HG03159 (cell line): Measurements from ENCODE around the gene TSEN2.
A peak's percentile ranks its signal among the peaks of the same experiment; 100 is the strongest.
"Not testable (repeated sequence)": the region's sequence is repeated elsewhere in the genome, so short reads cannot be mapped to it uniquely, and the experiment has no call there.

Experiments
- ATAC-seq: cut with Tn5 transposase; IDR thresholded peaks from one replicate; pipeline ENCODE4 v1.9.1; 2021; ENCODE audit warnings: mild to moderate bottlenecking, moderate library complexity; ENCODE audit not compliant: unreplicated experiment

The TSEN2 gene

DNA sequence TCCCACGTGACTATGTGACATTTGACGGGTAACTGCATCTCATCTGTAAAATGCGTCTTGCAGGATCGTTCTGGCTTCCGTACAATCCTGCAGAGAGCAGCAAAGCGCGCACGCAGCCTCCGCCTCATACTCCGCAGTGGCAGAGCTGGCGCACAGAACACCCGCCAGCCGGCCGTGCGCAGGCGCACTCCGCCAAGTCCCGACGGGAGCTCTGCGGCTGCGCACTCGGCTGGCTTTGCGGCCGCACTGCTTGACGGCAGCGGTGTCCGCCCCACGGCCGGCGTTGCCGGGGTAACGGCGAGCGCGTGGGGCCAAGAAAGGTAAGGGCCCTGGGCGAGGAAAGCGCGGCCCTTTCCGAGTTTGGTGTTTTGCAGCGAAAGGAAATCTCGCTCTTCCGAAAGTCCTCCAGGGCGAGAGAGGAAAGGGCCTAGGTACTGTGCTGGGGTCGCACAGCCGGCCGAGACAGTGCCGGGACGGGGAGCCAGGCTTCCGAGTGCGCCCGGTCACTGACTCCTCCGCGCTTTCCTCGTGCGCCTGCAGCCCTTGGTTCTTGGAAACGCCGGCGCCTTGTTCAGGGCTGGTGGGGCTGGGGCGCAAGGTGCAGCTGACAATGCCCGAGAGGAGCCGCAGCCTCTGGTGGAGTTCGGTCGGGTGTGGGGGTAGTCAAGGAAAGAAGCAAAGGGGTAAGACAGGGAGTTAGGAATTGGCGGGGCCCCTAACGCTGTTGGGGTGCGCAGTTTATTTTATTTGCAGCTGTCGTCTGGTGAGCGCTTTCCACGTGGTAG, at the start of gene TSEN2:
TSS of gene TSEN2 (plus strand) at position 283 of the 785 bp plus-strand sequence. CDS start 5,321 bp downstream, outside the sequence.
- ATAC-seq, result peak; percentile 93

DNA sequence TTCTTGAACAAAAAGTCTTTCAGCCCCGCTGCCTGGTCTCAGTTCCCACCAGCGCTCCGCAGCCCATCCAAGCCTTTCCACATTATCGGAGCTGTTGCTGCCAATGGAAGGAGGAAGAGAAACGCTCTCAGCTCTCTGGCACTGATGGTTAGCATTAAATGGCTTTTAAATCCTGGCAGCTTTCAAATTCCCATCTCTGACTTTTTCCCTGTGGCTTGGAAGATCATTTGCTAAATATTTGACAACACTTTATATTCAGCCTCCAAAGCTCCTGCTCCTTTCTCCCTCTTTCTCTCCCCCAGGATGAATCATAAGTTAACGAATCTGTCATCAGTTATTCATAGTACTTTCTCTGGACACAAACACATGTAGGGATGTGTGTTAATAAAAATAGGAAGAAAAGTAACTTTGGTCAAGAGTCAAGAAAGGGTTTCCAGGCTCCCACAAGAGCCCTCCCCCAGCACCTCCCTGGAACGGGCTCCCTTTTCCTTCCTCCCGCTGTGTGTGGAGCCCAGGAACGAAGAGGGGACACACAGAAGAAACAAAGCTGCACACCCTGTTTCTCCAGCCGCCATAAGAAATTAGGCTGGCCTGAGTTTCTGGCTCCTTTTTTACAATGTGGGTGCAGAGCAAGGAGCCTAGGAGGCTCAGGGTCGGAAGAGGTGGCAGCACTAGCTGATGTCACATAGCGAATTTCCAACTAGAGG, 47.6 kb upstream of the TSEN2 start:
- ATAC-seq, result no peak

DNA sequence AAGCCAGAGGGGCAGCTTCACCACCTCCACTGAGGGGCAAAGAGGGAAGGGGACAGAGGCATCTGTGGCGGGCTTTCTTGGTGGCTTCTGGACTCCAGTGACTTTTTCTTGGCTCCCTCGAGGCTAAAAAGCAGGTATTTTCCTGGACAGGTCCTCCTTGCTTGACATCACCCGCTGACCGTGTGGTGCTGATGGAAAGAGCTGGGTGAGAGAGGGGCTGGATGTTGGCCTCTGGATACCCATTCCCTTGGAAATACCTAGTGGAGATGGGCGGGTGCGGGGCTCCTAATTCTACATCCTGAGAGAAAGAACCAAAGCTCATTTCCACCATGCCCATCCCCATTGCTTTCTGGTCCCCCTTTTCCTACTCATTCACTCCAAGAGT, 47.1 kb upstream of the TSEN2 start:
- ATAC-seq, result no peak

- ATAC-seq, result no peak
Measured at GRCh38 chr3:12437861-12438260, 46.4 kb upstream of the TSEN2 start.

DNA sequence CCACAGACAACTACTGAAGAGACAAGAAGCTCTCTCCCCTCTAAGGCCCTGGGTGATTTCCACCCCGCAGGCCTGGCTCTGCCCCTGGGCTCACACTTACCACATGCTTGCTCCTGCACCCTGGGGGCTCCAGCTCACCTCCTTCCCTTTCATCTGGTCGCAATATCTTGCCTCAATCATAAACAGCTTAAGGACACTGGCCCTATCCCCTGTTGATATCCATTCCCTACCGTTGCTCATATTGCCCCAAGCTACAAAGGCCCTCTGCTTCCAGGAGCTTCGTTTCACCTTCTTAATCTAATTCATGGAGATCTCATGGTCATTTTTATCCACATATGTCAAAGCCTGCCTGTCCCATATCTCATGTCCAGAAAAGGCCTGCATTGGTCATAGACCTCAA, 46.0 kb upstream of the TSEN2 start:
- ATAC-seq, result no peak

- ATAC-seq, result no peak
Measured at GRCh38 chr3:12439161-12439940, 44.9 kb upstream of the TSEN2 start.

DNA sequence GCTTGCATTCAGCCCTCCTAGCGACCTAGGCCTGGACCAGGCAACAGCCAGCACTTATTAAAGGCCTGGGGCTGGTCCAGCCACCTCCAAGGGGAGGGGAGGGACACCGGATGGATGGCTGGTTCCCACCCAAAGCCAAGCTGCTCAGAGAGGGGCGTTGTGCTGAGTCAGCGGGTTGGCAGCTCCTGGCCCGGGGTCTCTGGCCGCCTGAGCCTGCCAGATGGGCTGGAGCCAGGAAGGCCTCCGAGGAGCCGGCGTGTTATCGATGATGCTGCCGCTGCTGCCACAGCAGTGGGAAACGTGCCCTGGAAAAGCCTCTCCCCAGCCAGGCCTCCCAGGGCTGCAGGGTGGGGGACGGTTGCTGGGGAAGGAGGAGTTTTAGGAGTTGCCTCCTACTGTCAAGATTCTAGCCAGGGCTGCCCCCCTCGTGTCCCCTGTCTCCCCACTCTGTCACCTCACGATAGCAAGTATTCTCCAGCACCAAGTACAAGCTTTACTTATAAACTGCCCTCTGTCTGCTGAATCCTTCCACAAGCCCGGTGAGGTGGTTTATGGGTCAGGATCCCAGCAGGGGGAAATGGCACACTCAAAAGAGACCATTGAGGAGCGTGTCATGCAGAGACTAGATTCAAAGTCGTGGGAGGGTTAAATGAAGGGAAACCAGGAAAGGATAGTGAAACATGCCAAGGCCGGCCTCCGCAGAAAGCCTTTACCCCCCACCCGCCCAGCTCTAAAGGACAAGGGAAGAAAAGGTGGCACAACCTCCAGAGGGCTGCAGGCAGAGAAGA, 43.2 kb upstream of the TSEN2 start:
- no peak for ATAC-seq

DNA sequence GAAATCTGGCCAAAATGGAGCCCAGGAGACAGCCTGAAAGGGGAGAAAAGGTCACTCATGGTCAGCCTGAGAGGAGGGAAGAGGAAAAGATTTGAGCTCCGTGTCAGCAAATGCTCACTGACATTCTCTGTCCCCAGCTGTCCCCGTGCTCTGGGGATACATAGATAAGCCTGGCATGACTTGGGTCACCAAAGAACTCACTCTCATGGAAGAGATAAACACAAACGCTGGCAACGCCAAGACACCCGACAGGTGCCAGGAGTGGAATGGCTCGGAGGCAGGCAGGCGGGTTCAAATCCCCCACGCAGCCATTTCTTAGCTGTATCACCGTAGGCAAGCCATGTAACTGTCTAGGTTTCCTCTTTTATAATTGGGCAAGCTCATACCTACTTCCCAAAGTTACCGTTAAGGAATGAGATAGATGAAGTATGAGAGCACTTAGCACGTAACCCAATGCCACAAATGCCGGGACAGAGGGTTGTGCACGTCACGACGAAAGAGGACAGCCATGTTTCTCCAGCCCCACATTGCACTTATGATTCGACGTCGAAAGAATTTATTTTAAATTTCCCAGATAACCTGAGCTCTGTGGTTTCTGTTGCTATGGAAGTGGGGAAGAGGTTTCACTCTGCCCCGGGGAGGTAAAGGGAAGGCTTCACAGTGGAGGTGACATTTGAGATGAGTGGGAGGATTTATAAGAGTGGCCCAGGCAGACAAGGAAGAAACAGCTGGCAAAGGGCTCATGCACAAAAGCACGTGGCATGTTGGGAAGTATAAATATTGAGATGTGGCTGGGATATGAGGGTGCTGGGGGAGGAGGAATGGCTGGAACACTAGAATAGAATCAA, 41.4 kb upstream of the TSEN2 start:
- no peak for ATAC-seq

- ATAC-seq, result no peak
Measured at GRCh38 chr3:12443781-12444522, 40.3 kb upstream of the TSEN2 start.

DNA sequence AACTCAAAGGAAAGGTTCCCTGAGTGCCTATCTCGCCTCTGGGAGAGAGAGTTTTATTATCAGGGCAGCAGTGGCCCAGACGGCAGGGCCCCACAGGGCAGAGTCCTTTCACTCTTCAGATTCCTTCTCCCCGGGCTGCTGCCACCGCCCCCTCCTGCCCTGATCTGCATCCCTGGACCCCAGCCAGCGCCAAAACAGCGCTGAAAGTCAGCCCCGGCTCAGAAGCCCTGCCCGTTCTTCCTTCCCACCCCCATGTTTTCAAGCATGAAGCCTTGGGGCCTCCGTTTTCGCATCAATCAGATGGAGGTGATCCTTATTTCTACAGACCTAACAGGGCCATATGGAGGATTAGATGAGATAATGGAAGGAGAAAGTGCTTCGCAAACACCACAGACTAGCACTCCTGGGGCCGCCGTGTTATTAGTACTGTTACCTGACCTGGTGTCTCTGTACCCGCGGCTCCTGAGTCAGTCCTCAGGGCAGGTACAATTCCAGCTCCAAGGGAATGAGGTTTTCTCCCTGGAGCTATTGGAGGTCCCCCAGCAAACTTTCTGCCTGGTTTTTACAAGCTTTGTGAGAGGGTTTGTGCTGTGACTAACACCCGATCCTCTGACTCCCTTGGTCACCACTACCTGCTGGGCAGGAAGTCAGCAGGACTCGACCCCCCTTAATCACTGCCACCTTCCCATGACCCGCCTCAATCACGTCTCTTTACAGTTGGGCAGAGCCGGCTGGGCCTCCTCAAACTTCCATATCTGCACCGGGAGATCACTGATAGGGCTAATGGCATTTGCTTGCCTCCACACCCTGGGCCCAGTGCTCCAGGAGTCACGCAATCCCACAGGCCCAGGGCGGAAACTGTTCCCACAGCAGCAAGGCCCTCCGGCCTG, 39.5 kb upstream of the TSEN2 start:
- no peak for ATAC-seq

DNA sequence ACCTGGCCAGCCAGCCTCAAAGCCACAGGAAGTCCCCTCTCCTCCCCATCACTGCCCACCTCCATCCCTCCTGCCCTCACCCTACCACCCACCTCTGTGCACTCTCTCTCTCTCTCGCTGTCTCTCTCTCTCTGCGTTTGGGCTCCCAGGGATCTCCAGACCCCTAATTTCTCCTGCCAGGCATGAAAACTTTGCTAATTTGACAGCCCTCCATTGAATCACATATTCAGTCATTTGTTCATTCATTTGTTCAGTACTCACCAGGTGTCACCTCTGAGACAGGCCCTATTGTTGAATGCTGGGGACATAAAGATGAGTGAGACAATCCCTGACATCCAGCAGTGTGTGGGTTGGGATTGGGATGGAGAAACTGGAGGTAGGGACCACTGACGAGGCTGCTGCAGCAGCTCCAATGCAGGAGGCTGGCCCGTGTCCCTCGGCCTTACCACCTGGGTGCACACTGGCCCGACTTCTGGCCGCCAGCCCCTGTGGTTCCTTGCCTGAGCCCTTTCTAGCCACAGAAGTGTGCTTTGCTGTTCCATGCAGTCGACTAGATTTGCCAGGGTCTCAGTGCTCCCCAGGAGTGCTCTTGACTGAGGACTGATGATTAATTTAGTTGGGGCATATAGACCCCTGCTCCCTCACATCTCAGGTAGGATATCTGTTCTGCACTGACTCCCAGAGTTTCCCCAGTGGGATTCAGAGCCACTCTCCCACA, 38.6 kb upstream of the TSEN2 start:
- ATAC-seq, result no peak

DNA sequence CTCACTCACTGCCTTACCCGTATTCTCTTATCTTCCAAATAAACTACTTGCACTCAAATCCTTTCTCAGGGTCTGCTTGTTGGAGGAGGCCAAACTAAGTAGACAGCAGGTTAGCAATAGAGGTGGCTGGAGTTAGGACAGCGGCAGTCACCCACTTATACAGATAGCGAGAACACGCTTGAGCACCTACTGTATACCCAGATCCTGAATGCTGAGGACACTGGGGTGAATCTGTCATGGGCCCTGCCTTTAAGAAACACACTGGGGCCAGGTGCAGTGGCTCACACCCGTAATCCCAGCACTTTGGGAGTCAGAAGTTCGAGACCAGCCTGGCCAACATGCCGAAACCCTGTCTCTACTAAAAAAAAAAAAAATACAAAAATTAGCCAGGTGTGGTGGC, 38.0 kb upstream of the TSEN2 start:
- no peak for ATAC-seq

- ATAC-seq, result no peak
Measured at GRCh38 chr3:12447075-12447474, 37.2 kb upstream of the TSEN2 start.

- ATAC-seq, result not testable (repeated sequence)
Measured at GRCh38 chr3:12448404-12449202, 35.7 kb upstream of the TSEN2 start.

- no peak for ATAC-seq
Measured at GRCh38 chr3:12449889-12450682, 34.2 kb upstream of the TSEN2 start.

- ATAC-seq, result no peak
Measured at GRCh38 chr3:12451481-12451880, 32.8 kb upstream of the TSEN2 start.
